HepG2 (cell line): Measurements from ENCODE around the gene MYL11. TPM values are rescaled to one million over a fixed set of nuclear protein-coding genes. Genes with fewer than 3 reads are reported as not detected.

Experiments used
- BCL6 ChIP-seq: IDR thresholded peaks from 2 replicates; pipeline ENCODE4 v1.6.1; 2016; ENCODE audit warnings: missing genetic modification reagents, missing compliant biosample characterization
- CBFB ChIP-seq: sonication (generic); formaldehyde crosslinking; IDR thresholded peaks from 2 replicates; pipeline ENCODE4 v1.4.0; 2020; ENCODE audit warnings: missing genetic modification reagents
- KAT2B ChIP-seq: fragments of 150-350 bp; IDR thresholded peaks from 2 replicates; pipeline ENCODE4 v1.6.1; 2014; ENCODE audit warnings: low read depth, low read length, borderline replicate concordance
- NFKB2 ChIP-seq: sonication (generic); formaldehyde crosslinking; IDR thresholded peaks from 2 replicates; pipeline ENCODE4 v1.4.0; 2020; ENCODE audit warnings: missing genetic modification reagents, borderline replicate concordance
- NFYB ChIP-seq: sonication (generic); formaldehyde crosslinking; IDR thresholded peaks from 2 replicates; pipeline ENCODE4 v1.4.0; 2020; ENCODE audit warnings: missing genetic modification reagents
- RFXAP ChIP-seq: sonication (generic); formaldehyde crosslinking; IDR thresholded peaks from 2 replicates; pipeline ENCODE4 v1.4.0; 2020; ENCODE audit warnings: missing genetic modification reagents, borderline replicate concordance
- SATB2 ChIP-seq: sonication (generic); formaldehyde crosslinking; IDR thresholded peaks from 2 replicates; pipeline ENCODE4 v1.5.0; 2020; ENCODE audit warnings: missing genetic modification reagents
- ZFX ChIP-seq: sonication (generic); formaldehyde crosslinking; IDR thresholded peaks from 2 replicates; pipeline ENCODE4 v1.4.0; 2020; ENCODE audit warnings: mild to moderate bottlenecking, low read depth, missing genetic modification reagents, moderate library complexity
- ZNF317 ChIP-seq: sonication (generic); formaldehyde crosslinking; IDR thresholded peaks from 2 replicates; pipeline ENCODE4 v1.5.0; 2020; ENCODE audit warnings: mild to moderate bottlenecking, missing genetic modification reagents
- ZNF430 ChIP-seq: sonication (generic); formaldehyde crosslinking; IDR thresholded peaks from 2 replicates; pipeline ENCODE4 v1.9.0; 2021; ENCODE audit warnings: mild to moderate bottlenecking, missing genetic modification reagents
- polyA plus RNA-seq, 8 experiments: library from polyadenylated mRNA; depleted of rRNA in 3 of 8; stranded (reverse) in 7 of 8; unstranded in 1 of 8; fragments of >200 nt; fragmentation: Illumina TruSeq in 4 of 8; extraction: Trizol in 4 of 8; gene quantifications; 2 replicates each; pipeline versions ENCODE4 v1.2.1 to v1.2.3, GENCODE V29; 2011 to 2016; ENCODE audit warnings: low read depth in 4 of 8, missing spikeins in 1 of 8, mixed read lengths in 1 of 8; ENCODE audit not compliant: insufficient read depth in 1 of 8
- total RNA-seq, 5 experiments: library from RNA; depleted of rRNA; stranded (reverse); fragments of >200 nt; fragmentation: Illumina TruSeq; extraction: Trizol; gene quantifications; 2 replicates each; pipeline ENCODE4 v1.2.3, GENCODE V29; 2016; ENCODE audit warnings: low read depth in 1 of 5
- TF ChIP-seq, protein P1 (sequence below): sonication (generic); formaldehyde crosslinking; IDR thresholded peaks from 2 replicates; pipeline ENCODE4 v1.4.0; 2020; ENCODE audit warnings: missing genetic modification reagents
- TF ChIP-seq, protein P2 (sequence below): sonication (generic); formaldehyde crosslinking; IDR thresholded peaks from 2 replicates; pipeline ENCODE4 v1.5.0; 2020; ENCODE audit warnings: missing genetic modification reagents
- TF ChIP-seq, protein P3 (sequence below): sonication (generic); formaldehyde crosslinking; IDR thresholded peaks from 2 replicates; pipeline ENCODE4 v1.5.0; 2020; ENCODE audit warnings: mild to moderate bottlenecking, missing genetic modification reagents, borderline replicate concordance
- TF ChIP-seq, protein P4 (sequence below): sonication (generic); formaldehyde crosslinking; IDR thresholded peaks from 2 replicates; pipeline ENCODE4 v1.4.0; 2020; ENCODE audit warnings: mild to moderate bottlenecking, missing genetic modification reagents

The MYL11 gene
- total and polyA plus RNA-seq, 2 of the 13 experiments (the other 11 are each of a cell fraction or from before 2014, with no cell fraction given), result not detected

DNA sequence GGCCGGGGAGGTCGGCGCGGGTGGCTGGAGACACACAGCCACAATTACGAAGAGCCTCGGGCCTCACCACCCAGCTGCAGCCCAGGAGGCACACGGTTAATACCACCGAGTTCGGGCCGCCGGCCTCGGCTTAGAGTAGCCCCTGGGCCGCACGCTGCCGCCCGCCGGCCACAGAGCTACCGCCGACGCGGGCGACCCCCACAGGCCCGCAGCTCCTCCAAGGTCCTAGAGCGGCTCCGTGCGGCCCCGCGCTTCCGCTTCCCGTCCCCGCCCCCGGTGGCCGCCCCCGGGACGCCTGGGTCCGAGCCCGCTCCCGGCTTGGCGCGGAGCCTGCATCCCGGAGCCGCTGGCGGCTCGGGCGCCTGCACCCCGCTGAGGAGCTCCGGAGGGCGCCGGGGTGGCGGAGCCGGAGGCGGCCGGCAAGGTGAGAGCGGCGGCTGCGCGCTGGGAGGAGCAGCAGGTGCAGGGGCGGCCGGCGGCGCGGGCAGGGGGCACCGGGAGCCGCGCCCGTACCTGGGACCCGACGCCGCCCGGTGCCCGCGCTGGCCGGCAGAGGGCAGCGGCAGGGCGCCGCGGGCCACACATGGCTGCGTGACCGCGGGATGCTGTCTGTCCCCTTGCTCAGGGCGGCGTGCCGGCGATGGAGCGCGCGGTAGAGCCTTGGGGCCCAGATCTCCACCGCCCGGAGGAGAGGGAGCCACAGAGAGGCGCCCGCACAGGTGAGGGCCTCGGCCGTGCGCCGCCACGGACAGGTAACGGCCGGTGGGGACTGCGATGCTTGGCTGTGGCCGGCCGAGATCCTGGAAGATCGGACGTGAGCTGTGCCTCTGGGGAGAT is 20.8 kb downstream of the MYL11 start, which contains the start of gene ZNF48 (continued):
- TF ChIP-seq, protein P1, sequence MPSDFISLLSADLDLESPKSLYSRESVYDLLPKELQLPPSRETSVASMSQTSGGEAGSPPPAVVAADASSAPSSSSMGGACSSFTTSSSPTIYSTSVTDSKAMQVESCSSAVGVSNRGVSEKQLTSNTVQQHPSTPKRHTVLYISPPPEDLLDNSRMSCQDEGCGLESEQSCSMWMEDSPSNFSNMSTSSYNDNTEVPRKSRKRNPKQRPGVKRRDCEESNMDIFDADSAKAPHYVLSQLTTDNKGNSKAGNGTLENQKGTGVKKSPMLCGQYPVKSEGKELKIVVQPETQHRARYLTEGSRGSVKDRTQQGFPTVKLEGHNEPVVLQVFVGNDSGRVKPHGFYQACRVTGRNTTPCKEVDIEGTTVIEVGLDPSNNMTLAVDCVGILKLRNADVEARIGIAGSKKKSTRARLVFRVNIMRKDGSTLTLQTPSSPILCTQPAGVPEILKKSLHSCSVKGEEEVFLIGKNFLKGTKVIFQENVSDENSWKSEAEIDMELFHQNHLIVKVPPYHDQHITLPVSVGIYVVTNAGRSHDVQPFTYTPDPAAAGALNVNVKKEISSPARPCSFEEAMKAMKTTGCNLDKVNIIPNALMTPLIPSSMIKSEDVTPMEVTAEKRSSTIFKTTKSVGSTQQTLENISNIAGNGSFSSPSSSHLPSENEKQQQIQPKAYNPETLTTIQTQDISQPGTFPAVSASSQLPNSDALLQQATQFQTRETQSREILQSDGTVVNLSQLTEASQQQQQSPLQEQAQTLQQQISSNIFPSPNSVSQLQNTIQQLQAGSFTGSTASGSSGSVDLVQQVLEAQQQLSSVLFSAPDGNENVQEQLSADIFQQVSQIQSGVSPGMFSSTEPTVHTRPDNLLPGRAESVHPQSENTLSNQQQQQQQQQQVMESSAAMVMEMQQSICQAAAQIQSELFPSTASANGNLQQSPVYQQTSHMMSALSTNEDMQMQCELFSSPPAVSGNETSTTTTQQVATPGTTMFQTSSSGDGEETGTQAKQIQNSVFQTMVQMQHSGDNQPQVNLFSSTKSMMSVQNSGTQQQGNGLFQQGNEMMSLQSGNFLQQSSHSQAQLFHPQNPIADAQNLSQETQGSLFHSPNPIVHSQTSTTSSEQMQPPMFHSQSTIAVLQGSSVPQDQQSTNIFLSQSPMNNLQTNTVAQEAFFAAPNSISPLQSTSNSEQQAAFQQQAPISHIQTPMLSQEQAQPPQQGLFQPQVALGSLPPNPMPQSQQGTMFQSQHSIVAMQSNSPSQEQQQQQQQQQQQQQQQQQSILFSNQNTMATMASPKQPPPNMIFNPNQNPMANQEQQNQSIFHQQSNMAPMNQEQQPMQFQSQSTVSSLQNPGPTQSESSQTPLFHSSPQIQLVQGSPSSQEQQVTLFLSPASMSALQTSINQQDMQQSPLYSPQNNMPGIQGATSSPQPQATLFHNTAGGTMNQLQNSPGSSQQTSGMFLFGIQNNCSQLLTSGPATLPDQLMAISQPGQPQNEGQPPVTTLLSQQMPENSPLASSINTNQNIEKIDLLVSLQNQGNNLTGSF, result no peak
- TF ChIP-seq NFKB2 (CRISPR knock-in tag) (no peak), NFYB (CRISPR knock-in tag) (peak; percentile 57), ZFX (CRISPR knock-in tag) (peak; percentile 95), ZNF317 (CRISPR knock-in tag) (no peak), CBFB (CRISPR knock-in tag) (peak; percentile 79), BCL6 (CRISPR knock-in tag) (peak; percentile 64; the same call in 1 of the 2 replicates), ZNF430 (CRISPR knock-in tag) (peak; percentile 85), RFXAP (CRISPR knock-in tag) (peak; percentile 56; the same call in 1 of the 2 replicates), KAT2B (no peak), SATB2 (no peak)
- TF ChIP-seq, protein P2, sequence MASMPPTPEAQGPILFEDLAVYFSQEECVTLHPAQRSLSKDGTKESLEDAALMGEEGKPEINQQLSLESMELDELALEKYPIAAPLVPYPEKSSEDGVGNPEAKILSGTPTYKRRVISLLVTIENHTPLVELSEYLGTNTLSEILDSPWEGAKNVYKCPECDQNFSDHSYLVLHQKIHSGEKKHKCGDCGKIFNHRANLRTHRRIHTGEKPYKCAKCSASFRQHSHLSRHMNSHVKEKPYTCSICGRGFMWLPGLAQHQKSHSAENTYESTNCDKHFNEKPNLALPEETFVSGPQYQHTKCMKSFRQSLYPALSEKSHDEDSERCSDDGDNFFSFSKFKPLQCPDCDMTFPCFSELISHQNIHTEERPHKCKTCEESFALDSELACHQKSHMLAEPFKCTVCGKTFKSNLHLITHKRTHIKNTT (CRISPR knock-in tag), result no peak
- TF ChIP-seq, protein P3, sequence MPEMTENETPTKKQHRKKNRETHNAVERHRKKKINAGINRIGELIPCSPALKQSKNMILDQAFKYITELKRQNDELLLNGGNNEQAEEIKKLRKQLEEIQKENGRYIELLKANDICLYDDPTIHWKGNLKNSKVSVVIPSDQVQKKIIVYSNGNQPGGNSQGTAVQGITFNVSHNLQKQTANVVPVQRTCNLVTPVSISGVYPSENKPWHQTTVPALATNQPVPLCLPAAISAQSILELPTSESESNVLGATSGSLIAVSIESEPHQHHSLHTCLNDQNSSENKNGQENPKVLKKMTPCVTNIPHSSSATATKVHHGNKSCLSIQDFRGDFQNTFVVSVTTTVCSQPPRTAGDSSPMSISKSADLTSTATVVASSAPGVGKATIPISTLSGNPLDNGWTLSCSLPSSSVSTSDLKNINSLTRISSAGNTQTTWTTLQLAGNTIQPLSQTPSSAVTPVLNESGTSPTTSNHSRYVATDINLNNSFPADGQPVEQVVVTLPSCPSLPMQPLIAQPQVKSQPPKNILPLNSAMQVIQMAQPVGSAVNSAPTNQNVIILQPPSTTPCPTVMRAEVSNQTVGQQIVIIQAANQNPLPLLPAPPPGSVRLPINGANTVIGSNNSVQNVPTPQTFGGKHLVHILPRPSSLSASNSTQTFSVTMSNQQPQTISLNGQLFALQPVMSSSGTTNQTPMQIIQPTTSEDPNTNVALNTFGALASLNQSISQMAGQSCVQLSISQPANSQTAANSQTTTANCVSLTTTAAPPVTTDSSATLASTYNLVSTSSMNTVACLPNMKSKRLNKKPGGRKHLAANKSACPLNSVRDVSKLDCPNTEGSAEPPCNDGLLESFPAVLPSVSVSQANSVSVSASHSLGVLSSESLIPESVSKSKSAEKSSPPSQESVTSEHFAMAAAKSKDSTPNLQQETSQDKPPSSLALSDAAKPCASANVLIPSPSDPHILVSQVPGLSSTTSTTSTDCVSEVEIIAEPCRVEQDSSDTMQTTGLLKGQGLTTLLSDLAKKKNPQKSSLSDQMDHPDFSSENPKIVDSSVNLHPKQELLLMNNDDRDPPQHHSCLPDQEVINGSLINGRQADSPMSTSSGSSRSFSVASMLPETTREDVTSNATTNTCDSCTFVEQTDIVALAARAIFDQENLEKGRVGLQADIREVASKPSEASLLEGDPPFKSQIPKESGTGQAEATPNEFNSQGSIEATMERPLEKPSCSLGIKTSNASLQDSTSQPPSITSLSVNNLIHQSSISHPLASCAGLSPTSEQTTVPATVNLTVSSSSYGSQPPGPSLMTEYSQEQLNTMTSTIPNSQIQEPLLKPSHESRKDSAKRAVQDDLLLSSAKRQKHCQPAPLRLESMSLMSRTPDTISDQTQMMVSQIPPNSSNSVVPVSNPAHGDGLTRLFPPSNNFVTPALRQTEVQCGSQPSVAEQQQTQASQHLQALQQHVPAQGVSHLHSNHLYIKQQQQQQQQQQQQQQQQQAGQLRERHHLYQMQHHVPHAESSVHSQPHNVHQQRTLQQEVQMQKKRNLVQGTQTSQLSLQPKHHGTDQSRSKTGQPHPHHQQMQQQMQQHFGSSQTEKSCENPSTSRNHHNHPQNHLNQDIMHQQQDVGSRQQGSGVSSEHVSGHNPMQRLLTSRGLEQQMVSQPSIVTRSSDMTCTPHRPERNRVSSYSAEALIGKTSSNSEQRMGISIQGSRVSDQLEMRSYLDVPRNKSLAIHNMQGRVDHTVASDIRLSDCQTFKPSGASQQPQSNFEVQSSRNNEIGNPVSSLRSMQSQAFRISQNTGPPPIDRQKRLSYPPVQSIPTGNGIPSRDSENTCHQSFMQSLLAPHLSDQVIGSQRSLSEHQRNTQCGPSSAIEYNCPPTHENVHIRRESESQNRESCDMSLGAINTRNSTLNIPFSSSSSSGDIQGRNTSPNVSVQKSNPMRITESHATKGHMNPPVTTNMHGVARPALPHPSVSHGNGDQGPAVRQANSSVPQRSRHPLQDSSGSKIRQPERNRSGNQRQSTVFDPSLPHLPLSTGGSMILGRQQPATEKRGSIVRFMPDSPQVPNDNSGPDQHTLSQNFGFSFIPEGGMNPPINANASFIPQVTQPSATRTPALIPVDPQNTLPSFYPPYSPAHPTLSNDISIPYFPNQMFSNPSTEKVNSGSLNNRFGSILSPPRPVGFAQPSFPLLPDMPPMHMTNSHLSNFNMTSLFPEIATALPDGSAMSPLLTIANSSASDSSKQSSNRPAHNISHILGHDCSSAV (CRISPR knock-in tag), result no peak
- TF ChIP-seq, protein P4, sequence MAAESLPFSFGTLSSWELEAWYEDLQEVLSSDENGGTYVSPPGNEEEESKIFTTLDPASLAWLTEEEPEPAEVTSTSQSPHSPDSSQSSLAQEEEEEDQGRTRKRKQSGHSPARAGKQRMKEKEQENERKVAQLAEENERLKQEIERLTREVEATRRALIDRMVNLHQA (CRISPR knock-in tag), result no peak
